GM08714 (cell line): ENCODE measurements around the gene SORL1-AS1.

Experiments
- H3K4me3 ChIP-seq: fragments of 200-500 bp; sonication (Bioruptor generic); 2 replicates; pipeline ENCODE4 v1.5.1; 2014; ENCODE audit warnings: mild to moderate bottlenecking, low read length, inconsistent platforms
- ZNF274 ChIP-seq: IDR thresholded peaks from 2 replicates; pipeline ENCODE4 v1.6.1; 2012; ENCODE audit warnings: mild to moderate bottlenecking, low read depth, low read length

The SORL1-AS1 gene

GRCh38 chr11:121452609-121453150, at the start of gene SORL1-AS1:
TSS of gene SORL1-AS1 (minus strand) at chr11:121452967.
- H3K4me3 ChIP-seq, result peak within 1 kb of the TSS; percentile 77
- no peak for TF ChIP-seq ZNF274

- TF ChIP-seq ZNF274, result no peak
- no peak overlapping the region for H3K4me3 ChIP-seq
These were observed 48.0 kb upstream of the SORL1-AS1 start for GRCh38 chr11:121500717-121501116.

GRCh38 chr11:121500275-121500674, 47.5 kb upstream of the SORL1-AS1 start:
- TF ChIP-seq ZNF274, result no peak
- H3K4me3 ChIP-seq, result no peak overlapping the region

- TF ChIP-seq ZNF274, result no peak
- H3K4me3 ChIP-seq, result no peak overlapping the region
These were observed 46.6 kb upstream of the SORL1-AS1 start for GRCh38 chr11:121499405-121499804.

- TF ChIP-seq ZNF274, result no peak
These were observed 44.6 kb upstream of the SORL1-AS1 start for GRCh38 chr11:121497176-121497998.

GRCh38 chr11:121494355-121495099, 41.8 kb upstream of the SORL1-AS1 start:
- no peak for TF ChIP-seq ZNF274
- peak overlapping the region; percentile 46; the same call in 1 of the 2 replicates for H3K4me3 ChIP-seq

More at GRCh38 chr11:121497176-121497998, 44.6 kb upstream of the SORL1-AS1 start:
- H3K4me3 ChIP-seq, result no peak overlapping the region

- no peak for TF ChIP-seq ZNF274
These were observed 37.1 kb upstream of the SORL1-AS1 start for GRCh38 chr11:121489823-121490222.

GRCh38 chr11:121488641-121489040, 35.9 kb upstream of the SORL1-AS1 start:
- no peak for TF ChIP-seq ZNF274
- no peak overlapping the region for H3K4me3 ChIP-seq

More at GRCh38 chr11:121489823-121490222, 37.1 kb upstream of the SORL1-AS1 start:
- H3K4me3 ChIP-seq, result no peak overlapping the region

GRCh38 chr11:121488170-121488569, 35.4 kb upstream of the SORL1-AS1 start:
- H3K4me3 ChIP-seq, result no peak overlapping the region
- no peak for TF ChIP-seq ZNF274

GRCh38 chr11:121487191-121487590, 34.4 kb upstream of the SORL1-AS1 start:
- TF ChIP-seq ZNF274, result no peak
- no peak overlapping the region for H3K4me3 ChIP-seq

GRCh38 chr11:121486054-121486453, 33.3 kb upstream of the SORL1-AS1 start:
- H3K4me3 ChIP-seq, result no peak overlapping the region
- no peak for TF ChIP-seq ZNF274

GRCh38 chr11:121485216-121485615, 32.4 kb upstream of the SORL1-AS1 start:
- no peak for TF ChIP-seq ZNF274
- no peak overlapping the region for H3K4me3 ChIP-seq

- TF ChIP-seq ZNF274, result no peak
- no peak overlapping the region for H3K4me3 ChIP-seq
These were observed 31.2 kb upstream of the SORL1-AS1 start for GRCh38 chr11:121483805-121484480.
